Activated CD4-positive, CD25-positive, alpha-beta regulatory T cell (primary cell): ENCODE results near the gene AOC3.
"Not testable (repeated sequence)": the region's sequence is repeated elsewhere in the genome, so short reads cannot be mapped to it uniquely, and the experiment has no call there.

Experiments
- DNase-seq, 4 experiments: peaks; one replicate each; lab custom pipeline; 2025; lab: John Stamatoyannopoulos, UW

AOC3 gene

GRCh38 chr17:42866631-42867575 is 15.9 kb downstream of the AOC3 start:
- DNase-seq: no peak

- DNase-seq: not testable (repeated sequence)
These were observed 16.8 kb downstream of the AOC3 start for GRCh38 chr17:42867694-42868261.

GRCh38 chr17:42868338-42868737 is 17.3 kb downstream of the AOC3 start:
- DNase-seq: no peak

- DNase-seq: no peak
These were observed 20.6 kb downstream of the AOC3 start for GRCh38 chr17:42871647-42872046.

- no peak for DNase-seq
These were observed 21.4 kb downstream of the AOC3 start for GRCh38 chr17:42872251-42872965.

- no peak for DNase-seq
These were observed 22.3 kb downstream of the AOC3 start for GRCh38 chr17:42873315-42873714.

- not testable (repeated sequence) for DNase-seq
These were observed 23.1 kb downstream of the AOC3 start for GRCh38 chr17:42873932-42874695.

- DNase-seq: no peak
These were observed 26.0 kb downstream of the AOC3 start for GRCh38 chr17:42877037-42877436.

- DNase-seq: no peak
These were observed 27.3 kb downstream of the AOC3 start for GRCh38 chr17:42878123-42878880.

GRCh38 chr17:42878924-42879595 is 28.1 kb downstream of the AOC3 start:
- no peak for DNase-seq

- DNase-seq: no peak
These were observed 28.6 kb downstream of the AOC3 start for GRCh38 chr17:42879596-42879985.

GRCh38 chr17:42880776-42881310 is 29.8 kb downstream of the AOC3 start:
- DNase-seq: no peak

- not testable (repeated sequence) for DNase-seq
These were observed 30.7 kb downstream of the AOC3 start for GRCh38 chr17:42881706-42882105.

GRCh38 chr17:42882166-42882565 is 31.2 kb downstream of the AOC3 start:
- no peak for DNase-seq

- DNase-seq: no peak
These were observed 33.0 kb downstream of the AOC3 start for GRCh38 chr17:42883802-42884558.

- DNase-seq: not testable (repeated sequence)
These were observed 34.8 kb downstream of the AOC3 start for GRCh38 chr17:42885806-42886205.

- DNase-seq: no peak
These were observed 35.5 kb downstream of the AOC3 start for GRCh38 chr17:42886283-42887176.

GRCh38 chr17:42889809-42890208 is 38.8 kb downstream of the AOC3 start:
- no peak for DNase-seq
